ENCODE results near the gene OR10T2.
"Not testable (repeated sequence)": the region's sequence is repeated elsewhere in the genome, so short reads cannot be mapped to it uniquely, and the experiment has no call there.

The OR10T2 gene

DNA sequence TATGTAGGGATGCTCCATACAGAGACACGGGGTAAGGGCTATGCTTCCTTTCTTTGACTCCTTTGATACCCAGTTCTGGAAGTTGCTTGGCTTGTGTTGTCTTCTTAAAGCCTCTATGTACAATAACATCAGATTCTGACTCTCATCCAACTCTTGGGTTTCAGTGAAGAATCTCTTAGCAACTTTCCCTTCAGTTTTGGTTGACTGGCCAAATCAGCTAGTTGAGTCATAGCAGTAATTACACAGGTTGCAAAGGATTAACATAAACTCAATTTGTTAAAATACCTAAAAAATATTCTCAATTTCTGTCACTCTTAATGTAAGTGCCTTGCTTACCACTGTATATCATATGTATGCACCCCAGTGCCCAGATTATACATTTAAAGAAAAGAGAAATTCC, 36.3 kb downstream of the OR10T2 start:
- DNase-seq, result no peak
- in situ Hi-C loops (cut with HindIII; ENCODE audit: low pct_ligation_motif_present, low pct_unique_long_range_greater_than_20kb, low sequenced_read_pairs), result no loop called here

DNA sequence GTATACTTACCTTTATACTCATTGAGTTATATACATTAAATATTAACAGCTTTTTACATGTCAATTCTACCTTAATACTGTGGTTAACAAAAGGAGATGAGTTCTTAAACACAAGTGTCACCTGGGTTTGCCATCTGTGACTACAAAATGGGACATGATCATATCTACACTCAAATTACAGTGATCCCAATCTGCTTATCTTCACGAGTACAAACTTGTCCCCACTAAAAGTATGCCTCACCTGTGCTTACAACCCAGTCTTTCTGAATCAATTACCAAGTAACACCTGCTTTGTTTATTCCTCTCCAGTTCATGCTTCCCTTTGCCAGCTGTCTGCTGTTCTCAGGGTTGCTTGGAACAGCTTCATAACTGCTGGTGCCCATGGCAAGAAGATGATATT, 36.8 kb downstream of the OR10T2 start:
- in situ Hi-C loops (cut with HindIII; ENCODE audit: low pct_ligation_motif_present, low pct_unique_long_range_greater_than_20kb, low sequenced_read_pairs), result no loop called here
- no peak for DNase-seq

DNA sequence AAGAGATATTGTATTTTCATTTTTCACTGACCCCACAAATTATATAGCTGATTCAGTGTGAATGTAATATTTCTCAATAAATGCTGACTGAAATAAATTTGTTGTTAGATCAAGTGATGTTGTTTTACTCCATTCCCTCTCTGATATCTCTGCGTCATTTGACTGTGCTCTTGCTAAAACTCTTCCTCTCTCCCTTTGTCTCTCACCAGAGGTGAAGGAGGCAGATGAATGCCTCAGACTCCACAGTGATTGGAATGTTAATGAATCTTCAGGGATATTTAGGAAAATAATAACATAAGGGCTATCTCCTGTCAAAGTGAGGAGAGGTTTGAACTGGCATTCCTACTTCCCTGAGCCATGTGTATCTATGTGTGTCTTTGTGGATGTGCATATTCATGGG, 41.8 kb downstream of the OR10T2 start:
- in situ Hi-C loops (cut with HindIII; ENCODE audit: low pct_ligation_motif_present, low pct_unique_long_range_greater_than_20kb, low sequenced_read_pairs), result no loop called here

DNA sequence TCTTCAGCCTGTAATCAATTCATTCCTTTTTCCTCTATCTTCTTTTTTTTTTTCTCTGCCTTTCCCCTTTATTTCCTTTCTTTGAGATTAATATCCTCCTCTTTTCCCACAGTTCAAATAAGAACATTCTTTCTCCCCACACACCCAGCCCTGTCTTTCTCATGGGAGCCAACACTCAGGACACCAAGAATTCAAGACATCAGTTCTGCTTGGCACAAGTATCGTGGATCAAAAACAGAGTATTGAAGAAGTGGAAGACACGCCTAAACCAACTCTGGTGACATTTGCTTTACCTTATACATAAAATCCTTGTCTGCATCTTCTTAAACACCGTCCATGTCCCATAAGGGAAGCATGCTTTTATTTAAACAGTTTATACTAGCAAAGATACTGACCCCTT, 42.6 kb downstream of the OR10T2 start:
- in situ Hi-C loops (cut with HindIII; ENCODE audit: low pct_ligation_motif_present, low pct_unique_long_range_greater_than_20kb, low sequenced_read_pairs), result no loop called here
- DNase-seq, result no peak

More for the DNA sequence above, 41.8 kb downstream of the OR10T2 start:
- DNase-seq, result no peak

DNA sequence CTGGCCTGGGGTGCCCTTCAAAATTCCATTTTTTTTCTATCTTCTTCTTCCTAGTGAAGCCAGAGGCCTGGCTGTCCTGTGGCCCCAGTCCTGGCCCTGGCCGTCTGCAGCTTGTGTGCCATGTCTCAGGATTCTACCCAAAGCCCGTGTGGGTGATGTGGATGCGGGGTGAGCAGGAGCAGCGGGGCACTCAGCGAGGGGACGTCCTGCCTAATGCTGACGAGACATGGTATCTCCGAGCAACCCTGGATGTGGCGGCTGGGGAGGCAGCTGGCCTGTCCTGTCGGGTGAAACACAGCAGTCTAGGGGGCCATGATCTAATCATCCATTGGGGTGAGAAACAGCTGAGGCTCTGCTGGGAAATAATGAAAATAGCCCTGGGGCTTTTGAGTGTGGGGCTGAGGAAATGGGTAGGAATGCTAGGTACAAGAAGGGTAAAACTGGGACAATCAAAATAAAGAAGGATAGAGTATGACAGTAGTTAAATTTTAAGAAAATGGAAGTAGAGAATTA, 43.4 kb downstream of the OR10T2 start:
- in situ Hi-C loops (cut with HindIII; ENCODE audit: low pct_ligation_motif_present, low pct_unique_long_range_greater_than_20kb, low sequenced_read_pairs), result no loop called here
- no peak for DNase-seq

DNA sequence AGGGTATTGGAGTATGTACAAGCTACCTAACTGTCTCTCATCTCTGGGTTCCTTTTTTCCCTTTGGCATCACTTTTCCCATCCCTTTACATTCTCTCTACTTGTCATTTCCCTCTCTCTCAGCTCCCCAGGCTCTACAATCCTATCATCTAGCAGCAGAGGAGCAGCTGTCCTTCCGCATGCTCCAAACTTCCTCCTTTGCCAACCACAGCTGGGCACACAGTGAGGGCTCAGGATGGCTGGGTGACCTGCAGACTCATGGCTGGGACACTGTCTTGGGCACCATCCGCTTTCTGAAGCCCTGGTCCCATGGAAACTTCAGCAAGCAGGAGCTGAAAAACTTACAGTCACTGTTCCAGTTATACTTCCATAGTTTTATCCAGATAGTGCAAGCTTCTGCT, 45.0 kb downstream of the OR10T2 start:
- no peak for DNase-seq
- in situ Hi-C loops (cut with HindIII; ENCODE audit: low pct_ligation_motif_present, low pct_unique_long_range_greater_than_20kb, low sequenced_read_pairs), result no loop called here

DNA sequence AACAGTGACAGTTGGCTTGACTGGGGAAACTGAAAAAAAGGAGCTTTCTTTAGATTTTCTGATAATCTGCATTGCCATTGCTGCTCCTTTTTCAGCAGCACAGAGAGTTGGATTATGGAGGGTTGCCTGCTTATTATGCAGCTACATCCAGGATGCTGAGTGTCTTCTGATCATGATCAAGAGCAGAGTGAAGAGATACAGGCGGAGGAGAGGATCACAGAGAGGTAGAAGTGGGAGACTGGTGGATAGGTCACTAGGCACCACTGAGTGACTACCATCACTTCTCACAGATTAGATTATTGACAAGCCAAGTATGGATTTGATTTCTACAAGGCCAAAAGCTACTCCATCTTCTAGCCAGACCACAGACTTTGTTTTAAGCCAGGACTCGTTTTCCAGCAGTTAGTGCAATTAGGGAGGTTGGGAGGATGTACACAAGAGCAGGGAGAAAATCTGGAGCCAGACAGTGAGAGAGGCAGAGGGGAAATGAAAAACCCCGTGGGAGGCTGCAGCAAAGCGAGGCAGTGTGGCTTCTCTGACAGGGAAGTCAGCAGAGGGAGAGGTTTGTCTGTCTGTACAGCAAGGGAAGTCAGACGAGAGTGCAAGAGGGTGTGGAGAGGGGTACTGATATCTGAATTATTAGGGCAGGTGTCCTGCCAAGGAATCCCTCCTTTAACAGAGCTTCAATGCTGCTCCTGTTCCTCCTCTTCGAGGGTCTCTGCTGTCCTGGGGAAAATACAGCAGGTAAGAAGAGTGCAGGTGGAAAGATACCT, 45.8 kb downstream of the OR10T2 start, which contains the start of gene CD1E:
CD1E (plus strand) TSS at position 592 of the 773 bp plus-strand sequence; CDS start at position 687, 95 bp downstream.
- in situ Hi-C loops (cut with HindIII; ENCODE audit: low pct_ligation_motif_present, low pct_unique_long_range_greater_than_20kb, low sequenced_read_pairs), result no loop called here
- DNase-seq, result no peak

DNA sequence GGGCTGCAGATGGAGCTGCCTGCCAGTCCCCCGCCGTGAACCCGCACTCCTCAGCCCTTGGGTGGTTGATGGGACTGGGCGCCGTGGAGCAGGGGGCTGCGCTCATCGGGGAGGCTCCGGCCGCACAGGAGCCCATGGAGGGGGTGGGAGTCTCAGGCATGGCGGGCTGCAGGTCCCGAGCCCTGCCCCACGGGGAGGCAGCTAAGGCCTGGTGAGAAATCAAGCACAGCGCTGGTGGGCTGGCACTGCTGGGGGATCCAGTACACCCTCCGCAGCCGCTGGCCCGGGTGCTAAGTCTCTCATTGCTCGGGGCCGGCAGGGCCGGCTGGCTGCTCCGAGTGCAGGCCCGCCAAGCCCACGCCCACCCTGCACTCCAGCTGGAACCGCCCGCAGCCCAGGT, 50.3 kb downstream of the OR10T2 start:
- DNase-seq; in situ Hi-C loops (cut with HindIII; ENCODE audit: low pct_ligation_motif_present, low pct_unique_long_range_greater_than_20kb, low sequenced_read_pairs): not testable (repeated sequence)

Data from ACHN (cell line).